Retina (tissue), 1 donor: Measurements from ENCODE around the gene CDCA3.
"Not testable (repeated sequence)": the region's sequence is repeated elsewhere in the genome, so short reads cannot be mapped to it uniquely, and the experiment has no call there.

Experiments used
- DNase-seq: peaks from one replicate; pipeline ENCODE4 v3.0.0-alpha.2; 2016

CDCA3 gene

DNA sequence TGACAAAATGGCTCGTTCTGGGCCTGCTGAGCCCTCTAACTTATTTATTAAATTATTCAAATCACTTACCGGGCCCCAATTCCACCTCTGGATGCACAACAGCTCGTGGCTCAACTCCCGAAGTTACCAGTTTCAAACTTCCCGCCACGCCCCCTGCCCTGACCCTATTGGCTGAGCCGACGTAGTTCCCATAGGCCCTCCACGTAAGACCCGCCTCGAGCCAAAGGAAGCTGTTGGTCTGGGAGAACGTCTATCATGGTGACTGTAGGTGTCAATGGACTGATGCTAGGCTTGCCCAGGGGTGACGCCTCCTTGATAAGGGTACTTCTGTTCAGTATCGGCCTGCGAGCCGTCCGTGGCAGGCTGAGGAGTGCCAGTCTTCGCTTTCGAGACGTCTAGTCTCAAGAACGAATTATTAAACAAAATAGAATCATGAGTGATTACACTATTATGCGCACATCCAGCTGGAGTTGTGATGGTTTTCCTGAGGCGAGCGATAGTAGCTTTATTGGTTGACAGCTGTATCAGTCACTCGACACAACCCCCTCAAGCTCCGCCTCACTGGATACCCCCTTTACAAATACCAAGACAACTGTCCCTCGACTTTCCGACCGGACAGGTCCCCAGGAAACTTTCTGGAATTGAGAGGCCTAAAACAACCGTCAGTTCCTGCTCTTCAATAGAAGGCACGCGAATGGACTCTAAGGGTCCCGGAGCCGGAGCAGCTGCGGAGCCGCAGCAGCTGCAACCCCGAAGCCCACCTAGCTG is at the start of gene CDCA3:
Gene CDCA3 (minus strand): TSS at position 134 of the 768 bp plus-strand sequence. CDS start 334 bp downstream, outside the sequence.
- peak; percentile 97 for DNase-seq

DNA sequence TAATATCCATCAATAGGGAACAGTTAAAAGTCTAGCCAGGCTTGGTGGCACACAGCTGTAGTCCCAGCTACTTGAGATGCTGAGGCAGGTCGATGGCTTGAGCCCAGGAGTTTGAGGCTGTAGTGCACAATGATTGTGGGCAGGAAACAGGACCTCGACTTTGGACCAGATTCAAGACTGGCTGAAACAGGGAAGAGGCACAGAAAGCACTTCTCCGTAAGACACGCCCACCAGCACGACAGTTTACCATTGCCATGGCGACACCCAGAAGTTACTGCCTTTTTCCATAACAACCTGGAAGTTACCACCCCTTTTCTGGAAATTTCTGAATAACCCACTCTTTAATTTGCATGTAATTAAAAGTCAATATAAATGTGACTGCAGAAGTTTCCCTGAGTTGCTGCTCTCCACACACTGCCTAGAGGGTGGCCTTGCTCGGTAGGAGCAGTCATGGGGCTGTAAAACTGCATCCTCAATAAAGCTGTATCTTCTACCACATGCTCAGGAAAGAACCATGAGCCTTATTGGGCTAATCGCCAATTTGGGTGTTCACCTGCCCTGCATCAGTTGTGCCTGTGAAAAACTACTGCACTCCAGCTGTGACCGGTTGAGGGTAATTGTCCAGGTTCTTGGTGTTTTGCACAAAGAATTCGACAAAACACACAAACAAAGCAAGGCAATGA is 48.9 kb upstream of the CDCA3 start:
- DNase-seq = no peak

DNA sequence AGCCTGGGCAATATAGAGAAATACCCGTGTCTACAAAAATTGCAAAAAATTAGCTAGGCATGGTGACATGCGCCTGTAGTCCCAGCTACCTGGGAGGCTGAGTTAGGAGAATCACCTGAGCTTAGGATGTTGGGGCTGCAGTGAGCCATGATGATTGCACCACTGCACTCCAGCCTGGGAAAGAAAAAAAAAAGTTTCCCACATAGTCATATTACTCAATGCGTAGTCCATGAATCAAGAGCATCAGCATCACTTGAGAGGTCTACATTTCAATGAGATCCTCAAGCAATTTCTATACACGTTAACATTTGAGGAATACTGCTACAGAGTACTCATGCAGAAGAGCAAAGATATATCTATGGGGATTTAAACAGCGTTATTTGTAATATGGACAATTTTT is 48.3 kb upstream of the CDCA3 start:
- no peak for DNase-seq

DNA sequence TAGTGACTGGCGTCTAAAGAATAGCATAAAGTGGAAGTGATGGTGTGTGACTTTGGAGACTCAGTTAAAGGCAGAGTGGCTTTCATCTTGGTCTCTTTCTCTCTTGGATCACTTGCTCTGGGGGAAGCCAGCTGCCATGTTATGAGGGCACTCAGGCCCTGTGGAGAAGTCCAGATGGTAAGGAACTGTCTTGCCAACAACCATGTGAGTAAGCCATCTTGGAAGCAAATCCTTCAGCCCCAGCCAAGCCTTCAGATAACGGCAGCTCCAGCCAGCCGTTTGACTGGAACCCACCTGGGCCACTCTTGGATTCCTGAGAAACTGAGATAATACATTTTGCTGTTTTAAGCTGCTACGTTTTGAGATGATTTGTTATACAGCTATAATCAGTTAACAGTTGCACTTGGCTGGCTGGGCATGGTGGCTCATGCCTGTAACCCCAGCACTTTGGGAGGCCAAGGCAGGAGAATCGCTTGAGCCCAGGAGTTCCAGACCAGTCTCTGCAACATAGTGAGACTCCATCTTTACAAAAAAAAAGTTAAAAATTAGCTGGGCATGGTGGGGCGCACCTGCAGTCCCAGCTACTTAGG is 45.9 kb upstream of the CDCA3 start:
- no peak for DNase-seq

DNA sequence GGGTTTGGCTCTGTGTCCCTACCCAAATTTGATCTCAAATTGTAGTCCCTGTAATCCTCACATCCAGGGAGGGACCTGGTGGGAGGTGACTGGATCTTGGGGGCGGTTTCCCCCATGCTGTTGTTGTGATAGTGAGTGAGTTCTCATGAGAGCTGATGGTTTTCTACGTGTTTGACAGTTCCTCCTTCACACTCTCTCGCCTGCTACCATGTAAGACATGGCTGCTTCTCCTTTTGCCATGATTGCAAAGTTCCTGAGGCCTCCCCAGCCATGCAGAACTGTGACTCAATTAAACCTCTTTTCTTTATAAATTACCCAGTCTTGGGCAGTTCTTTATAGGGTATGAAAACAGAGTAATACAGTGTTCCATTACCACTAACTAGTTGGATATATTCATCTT is 43.2 kb upstream of the CDCA3 start:
- no peak for DNase-seq

DNA sequence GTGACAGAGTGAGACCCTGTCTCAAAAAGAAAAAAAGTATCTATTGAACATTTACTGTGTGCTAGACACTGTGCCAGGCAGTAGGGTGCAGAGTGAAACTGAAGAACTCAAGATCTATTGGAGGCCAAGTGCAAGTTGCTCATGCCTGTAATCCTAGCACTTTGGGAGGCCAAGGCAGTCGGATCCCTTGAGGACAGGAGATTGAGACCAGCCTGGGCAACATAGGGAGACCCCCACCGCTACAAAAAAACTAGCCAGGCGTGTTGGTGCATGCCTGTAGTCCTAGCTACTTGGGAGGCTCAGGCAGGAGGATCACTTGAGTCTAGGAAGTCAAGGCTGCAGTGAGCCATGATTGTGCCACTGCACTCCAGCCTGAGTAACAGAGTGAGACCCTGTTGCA is 41.6 kb upstream of the CDCA3 start:
- DNase-seq = not testable (repeated sequence)

DNA sequence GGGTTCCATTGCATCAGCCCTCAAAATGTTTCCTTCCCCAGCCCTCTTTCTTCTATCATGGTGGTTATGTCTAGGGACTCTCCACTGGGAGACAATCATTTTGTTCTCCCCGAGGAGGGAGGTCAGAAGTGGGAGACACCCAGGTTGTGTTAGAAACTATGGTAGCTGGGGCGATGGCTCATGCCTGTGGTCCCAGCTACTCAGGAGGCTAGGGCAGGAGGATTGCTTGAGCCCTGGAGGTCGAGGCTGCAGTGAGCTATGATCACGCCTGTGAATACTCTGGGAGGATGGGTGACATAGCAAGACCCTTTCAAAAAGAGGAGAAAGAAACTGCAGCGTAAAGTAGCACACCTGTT is 40.5 kb upstream of the CDCA3 start:
- no peak for DNase-seq

DNA sequence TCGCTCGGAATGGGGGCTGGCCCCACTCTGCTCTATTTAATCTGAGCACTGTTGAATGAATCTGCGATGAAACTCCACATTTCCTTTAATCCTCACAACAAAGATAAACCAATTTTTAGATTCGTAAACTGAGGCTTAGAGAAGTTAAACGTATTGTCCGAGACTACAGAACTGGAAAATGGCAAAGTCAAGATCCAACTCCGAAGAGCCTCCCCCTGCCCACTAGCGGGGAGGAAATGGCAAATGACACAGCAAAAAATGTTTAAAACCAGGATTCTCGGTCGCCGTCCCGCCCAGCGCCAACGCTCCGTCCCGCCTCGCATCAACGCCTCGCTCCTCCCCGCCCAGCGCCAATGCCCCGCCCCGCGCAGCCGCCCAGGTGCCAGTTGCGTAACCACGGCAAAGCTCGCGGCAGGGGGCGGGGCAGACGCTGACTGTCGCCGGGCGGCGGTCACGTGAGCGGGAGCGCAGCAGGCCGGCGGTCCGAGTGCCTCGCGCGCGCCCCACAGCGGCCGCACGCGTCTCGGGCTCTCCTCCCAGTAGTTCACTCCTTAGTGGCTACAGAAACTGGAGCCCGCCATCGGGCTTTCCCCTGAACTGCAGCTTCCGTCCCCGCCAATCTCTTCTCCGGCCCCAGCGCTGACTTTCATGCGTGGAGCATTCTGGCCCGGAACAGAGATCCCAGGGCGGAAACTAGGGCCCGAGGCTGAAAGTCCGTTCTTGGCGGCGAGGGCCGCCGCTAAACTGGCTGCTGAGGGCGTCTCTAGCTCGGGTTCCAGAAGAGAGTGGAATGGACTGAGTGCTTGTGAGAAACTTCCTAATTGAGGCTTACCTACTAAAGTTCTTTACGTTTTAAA is 39.9 kb upstream of the CDCA3 start:
- DNase-seq = peak; percentile 97

DNA sequence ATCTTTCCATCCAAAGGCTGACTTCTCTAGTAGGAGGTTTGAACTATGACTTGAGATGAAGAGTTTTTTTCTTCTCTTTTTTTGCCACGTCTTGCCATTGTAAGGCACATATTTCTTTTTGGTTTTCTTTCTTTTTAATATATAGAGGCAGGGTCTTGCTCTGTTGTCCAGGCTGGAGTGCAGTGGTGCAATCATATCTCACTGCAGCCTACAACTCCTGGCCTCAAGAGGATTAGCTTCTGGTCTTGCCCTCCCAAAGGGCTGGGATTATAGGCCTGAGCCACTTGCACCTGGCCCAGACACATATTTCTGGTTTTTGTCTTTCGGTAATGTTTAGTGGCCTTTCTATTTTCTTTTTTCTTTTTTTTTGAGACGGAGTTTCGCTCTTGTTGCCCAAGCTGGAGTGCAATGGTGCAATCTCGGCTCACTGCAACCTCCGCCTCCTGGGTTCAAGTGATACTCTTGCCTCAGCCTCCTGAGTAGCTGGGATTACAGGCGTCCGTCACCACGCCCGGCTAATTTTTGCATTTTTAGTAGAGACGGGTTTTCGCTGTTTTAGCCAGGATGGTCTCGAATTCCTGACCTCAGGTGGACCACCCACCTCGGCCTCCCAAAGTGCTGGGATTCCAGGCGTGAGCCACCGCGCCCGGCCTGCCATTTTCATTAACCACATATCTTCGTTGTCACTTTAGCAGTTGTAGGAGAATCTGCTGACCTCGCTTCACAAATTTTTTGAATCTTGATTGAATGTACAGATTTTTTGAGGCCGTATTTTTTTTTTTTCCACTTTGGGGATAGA is 38.9 kb upstream of the CDCA3 start:
- DNase-seq = not testable (repeated sequence)

DNA sequence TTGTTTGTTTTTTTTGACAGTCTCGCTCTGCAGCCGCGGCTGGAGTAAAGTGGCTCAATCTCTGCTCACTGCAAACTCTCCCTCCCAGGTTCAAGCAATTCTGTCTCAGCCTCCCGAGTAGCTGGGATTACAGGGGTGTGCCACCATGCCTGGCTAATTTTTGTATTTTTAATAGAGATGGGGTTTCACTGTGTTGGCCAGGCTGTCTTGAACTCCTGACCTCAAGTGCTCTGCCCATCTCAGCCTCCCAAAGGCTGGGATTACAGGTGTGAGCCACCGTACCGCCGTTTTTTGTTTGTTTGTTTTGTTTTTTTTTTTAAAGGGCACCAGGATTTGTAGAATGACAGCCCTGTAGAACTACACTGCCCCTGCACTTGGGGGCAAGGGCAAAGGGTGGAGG is 37.7 kb upstream of the CDCA3 start:
- DNase-seq = not testable (repeated sequence)

DNA sequence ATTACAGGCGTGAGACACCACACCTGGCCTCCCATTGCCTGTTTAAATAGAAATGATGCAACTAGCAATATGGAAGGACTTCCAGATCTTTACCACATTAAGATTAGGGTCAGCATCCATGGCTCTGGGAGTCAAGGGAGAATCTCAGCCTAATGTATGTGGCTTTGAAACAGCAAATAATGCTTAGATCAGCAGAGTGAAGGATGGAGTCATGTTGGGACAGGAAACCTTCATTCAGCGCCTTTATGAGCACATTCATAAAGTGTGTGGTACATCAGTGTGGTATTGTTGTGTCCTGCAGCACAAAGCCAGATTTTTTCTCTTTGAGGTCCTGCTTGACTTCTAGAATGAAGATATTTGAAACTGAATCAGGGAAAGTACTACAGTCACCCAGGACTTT is 37.3 kb upstream of the CDCA3 start:
- no peak for DNase-seq

DNA sequence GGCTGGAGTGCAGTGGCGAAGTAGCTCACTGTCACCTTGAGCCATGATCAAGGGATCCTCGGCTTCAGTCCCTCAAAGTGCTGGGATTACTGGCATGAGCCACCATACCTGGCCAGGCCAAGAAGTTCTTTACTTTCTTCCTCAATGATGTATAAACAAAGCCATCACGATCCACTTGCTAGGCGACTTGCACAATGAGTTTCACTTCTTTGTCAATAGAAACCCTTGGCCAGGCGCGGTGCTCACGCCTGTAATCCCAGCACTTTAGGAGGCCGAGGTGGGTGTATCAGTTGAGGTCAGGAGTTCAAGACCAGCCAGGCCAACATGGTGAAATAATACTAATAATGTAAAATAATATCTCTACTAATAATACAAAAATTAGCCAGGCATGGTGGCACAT is 36.4 kb upstream of the CDCA3 start:
- DNase-seq = no peak

DNA sequence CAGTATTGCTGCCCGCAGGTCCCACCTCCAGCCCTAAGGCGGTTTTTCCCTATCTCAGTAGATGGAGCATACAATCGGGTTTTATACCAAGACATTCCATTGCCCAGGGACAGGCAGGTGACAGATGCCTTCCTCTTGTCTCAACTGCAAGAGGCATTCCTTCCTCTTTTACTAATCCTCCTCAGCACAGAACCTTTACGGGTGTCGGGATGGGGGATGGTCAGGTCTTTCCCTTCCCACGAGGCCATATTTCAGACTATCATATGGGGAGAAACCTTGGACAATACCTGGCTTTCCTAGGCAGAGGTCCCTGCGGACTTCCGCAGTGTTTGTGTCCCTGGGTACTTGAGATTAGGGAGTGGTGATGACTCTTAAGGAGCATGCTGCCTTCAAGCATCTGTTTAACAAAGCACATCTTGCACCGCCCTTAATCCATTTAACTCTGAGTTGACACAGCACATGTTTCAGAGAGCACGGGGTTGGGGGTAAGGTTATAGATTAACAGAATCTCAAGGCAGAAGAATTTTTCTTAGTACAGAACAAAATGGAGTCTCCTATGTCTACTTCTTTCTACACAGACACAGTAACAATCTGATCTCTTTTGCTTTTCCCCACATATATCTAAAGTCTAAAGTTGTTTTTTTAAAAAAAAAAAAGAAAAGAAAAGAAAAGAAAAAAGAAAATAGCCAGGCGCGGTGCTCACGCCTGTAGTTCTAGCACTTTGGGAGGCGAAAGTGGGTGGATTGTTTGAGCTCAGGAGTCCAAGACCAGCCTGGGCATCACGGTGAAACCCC is 35.3 kb upstream of the CDCA3 start:
- not testable (repeated sequence) for DNase-seq

DNA sequence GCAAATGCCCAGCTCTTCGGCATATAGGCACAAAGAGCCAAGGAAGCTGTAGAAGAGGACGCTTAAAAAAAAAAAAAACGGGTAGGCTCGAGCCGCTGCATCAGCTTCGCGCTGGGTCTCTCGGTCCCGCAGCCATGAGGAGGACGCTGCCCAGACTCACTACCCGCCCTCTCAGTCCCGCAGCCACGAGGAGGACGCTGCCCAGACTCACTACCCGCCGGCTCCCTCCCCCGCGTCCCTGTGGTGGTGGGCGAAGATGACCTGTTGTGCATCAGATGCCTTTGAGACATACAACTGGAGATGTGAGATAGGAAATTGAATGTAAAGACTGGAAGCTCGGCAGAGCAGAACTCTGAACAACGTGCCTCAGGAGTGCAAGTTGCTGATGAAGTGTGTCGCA is 33.5 kb upstream of the CDCA3 start:
- no peak for DNase-seq

DNA sequence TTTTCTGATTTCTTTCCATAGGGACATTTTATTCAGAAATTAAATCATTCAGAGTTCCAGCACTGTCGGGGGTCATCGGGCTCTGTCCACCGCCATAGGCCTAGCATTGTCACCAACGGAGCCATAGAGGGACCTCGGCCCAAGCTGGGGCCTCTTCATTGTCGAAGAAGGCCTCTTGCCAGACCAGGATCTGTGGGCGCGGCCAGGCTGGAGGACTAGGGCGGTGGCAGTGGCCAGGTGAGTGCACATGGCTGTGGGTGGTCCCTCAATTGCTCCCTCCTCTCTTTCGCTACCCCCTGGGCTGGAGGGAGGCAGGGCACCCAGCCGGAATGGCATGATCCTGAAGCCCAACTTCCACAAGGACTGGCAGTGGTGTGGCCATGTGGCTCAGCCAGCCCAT is 32.6 kb upstream of the CDCA3 start:
- no peak for DNase-seq

DNA sequence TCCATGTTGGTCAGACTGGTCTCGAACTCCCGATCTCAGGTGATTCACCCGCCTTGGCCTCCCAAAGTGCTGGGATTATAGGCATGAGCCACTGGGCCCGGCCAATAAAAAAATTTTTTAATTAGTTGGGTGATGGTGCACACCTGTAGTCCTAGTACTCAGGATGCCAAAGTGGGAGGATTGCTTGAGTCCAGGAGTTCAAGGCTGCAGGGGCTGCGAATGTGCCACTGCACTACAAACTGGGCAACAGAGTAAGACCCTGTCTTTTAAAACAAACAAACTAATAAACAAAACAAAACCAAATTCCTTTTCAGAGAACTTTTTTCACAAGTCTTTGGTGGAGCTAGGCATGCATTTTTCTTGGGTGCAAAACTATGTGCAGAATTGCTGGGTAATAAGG is 32.2 kb upstream of the CDCA3 start:
- DNase-seq = no peak

DNA sequence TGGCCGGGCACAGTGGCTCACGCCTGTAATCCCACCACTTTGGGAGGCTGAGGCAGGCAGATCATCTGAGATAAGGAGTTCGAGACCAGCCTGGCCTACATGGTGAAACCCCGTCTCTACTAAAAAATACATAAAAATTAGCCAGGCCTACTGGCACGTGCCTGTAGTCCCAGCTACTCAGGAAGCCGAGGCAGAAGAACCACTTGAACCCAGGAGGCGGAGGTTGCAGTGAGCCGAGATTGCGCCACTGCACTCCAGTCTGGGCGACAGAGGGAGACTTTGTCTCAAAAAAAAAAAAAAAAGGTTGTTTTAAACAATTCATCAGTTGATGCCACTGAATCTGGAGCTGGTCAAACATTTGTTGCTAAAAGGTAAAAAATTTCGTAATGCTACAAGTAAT is 28.7 kb upstream of the CDCA3 start:
- DNase-seq = not testable (repeated sequence)

DNA sequence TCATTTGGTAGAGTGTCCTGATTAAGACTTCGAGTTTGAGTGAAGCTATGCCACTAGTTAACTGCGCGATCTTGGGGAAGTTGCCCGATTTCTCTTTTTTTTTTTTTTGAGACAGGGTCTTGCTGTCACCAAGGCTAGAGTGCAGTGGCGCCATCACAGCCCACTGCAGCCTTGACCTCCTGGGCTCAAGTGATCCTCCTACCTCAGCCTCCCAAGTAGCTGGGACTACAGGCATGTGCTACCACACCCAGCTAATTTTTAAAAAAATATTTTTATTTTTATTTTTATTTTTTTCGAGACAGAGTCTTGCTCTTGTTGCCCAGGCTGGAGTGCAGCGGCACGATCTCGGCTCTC is 22.9 kb upstream of the CDCA3 start:
- not testable (repeated sequence) for DNase-seq

DNA sequence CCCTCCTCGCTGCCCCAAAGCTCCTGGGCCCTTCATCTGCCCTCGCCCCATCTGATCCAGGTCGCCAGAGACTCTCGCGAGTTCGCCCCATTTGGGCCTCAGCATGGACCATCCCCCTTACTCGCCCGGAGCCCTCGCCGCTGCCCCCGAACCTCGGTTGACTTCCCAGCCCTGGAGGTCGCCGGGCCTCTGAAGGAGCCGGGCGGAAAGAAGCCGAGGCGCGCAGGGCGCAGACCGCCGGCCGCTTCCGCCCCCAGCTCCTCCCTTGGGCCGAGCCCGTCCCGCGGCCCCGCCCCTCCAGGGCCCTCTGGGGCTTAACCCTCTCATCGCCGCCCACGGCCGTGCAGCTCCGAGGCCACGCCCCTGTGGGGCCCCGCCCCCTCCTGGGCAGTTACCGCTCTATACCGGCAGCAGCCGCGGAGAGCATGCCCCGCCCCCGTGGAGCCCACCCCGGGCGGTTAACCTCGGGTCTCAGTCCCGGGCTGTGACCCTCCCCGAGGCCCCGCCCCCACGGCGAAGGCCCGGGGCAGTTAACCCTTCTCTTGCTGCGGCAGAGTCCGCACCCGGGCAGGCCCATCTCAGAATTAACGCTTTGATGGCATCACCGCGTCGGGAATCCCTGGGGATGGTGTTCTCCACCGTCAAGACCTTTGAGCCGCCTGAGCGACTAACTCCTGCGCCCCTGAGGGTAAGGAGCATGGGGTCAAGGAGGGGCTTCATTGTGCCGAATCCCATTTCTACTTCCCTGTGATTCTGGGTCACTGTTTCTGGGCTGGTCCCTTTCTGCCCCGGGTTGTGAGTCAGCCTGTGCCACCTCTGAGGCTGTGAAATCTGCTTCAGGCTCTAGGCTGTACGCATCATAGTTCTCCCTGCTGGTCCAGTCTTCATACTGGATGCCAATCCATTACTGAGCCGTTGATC is 22.3 kb upstream of the CDCA3 start, which contains the start of gene SPSB2:
Gene SPSB2 (minus strand): TSS at position 210 of the 921 bp plus-strand sequence. CDS start 402 bp downstream, outside the sequence.
- peak; percentile 91 for DNase-seq
